Gastroesophageal sphincter (tissue), 3 donors: Measurements from ENCODE around the gene CCT8.

Experiments used
- CTCF ChIP-seq, 4 experiments: fragments of 200-600 bp in 2 of 4; fragments of 450-650 bp in 2 of 4; sonication (generic) in 1 of 4; IDR thresholded peaks; one replicate each; pipeline ENCODE4 v1.5.1; 2017 to 2019; ENCODE audit warnings: antibody characterized with exemption in 4 of 4, mild to moderate bottlenecking in 2 of 4, moderate library complexity in 2 of 4
- POLR2A ChIP-seq, 2 donors: fragments of 450-650 bp; IDR thresholded peaks; one replicate each; pipeline ENCODE4 v1.6.1; 2017; ENCODE audit warnings: antibody characterized with exemption in 2 of 2, mild to moderate bottlenecking in 2 of 2, moderate library complexity in 1 of 2
- POLR2AphosphoS5 ChIP-seq: sonication (generic); formaldehyde crosslinking; IDR thresholded peaks from one replicate; pipeline ENCODE4 v1.6.1; 2017; ENCODE audit warnings: antibody characterized with exemption

GRCh38 chr21:29114765-29115500 is 41.5 kb upstream of the CCT8 start:
- TF ChIP-seq POLR2AphosphoS5 (no peak), CTCF (IDR thresholded peaks at IDR 0.05) (no peak), POLR2A (IDR thresholded peaks at IDR 0.05) (no peak)
